Hematopoietic multipotent progenitor cell treated with erythropoietin and hydrocortisone succinate and interleukin-3 and kit ligand, for 6 days (in vitro differentiated cells): Measurements from ENCODE around the gene SAMD14.
A peak's percentile ranks its signal among the peaks of the same experiment; 100 is the strongest.

Experiments
- DNase-seq: peaks from one replicate; pipeline ENCODE4 v3.0.0-alpha.2; 2015

Gene SAMD14

GRCh38 chr17:50094753-50095619 lies 35.0 kb downstream of the SAMD14 start, which contains the start of gene PDK2:
TSS of gene PDK2 (plus strand) at chr17:50095351. CDS start at chr17:50095436, 85 bp downstream.
- peak; percentile 95 for DNase-seq

- DNase-seq, result peak; percentile 92
Measured at GRCh38 chr17:50094243-50094752, 35.7 kb downstream of the SAMD14 start.

GRCh38 chr17:50093807-50094206 lies 36.2 kb downstream of the SAMD14 start:
- no peak for DNase-seq

GRCh38 chr17:50093246-50093645 lies 36.7 kb downstream of the SAMD14 start:
- DNase-seq, result no peak

GRCh38 chr17:50091918-50092285 lies 38.1 kb downstream of the SAMD14 start:
- no peak for DNase-seq

- DNase-seq, result no peak
Measured at GRCh38 chr17:50090971-50091917, 38.7 kb downstream of the SAMD14 start.

- DNase-seq, result no peak
Measured at GRCh38 chr17:50090071-50090470, 39.9 kb downstream of the SAMD14 start.

- no peak for DNase-seq
Measured at GRCh38 chr17:50088952-50089825, 40.8 kb downstream of the SAMD14 start.

GRCh38 chr17:50087912-50088405 lies 42.0 kb downstream of the SAMD14 start:
- DNase-seq, result no peak

GRCh38 chr17:50087246-50087911 lies 42.6 kb downstream of the SAMD14 start:
- peak; percentile 77 for DNase-seq

- DNase-seq, result no peak
Measured at GRCh38 chr17:50081757-50082156, 48.2 kb downstream of the SAMD14 start.

GRCh38 chr17:50080827-50081226 lies 49.1 kb downstream of the SAMD14 start:
- DNase-seq, result no peak

- no peak for DNase-seq
Measured at GRCh38 chr17:50080096-50080480, 49.9 kb downstream of the SAMD14 start.

GRCh38 chr17:50079334-50080095 lies 50.4 kb downstream of the SAMD14 start:
- peak; percentile 67 for DNase-seq

- no peak for DNase-seq
Measured at GRCh38 chr17:50078430-50078829, 51.5 kb downstream of the SAMD14 start.

GRCh38 chr17:50076591-50077235 lies 53.2 kb downstream of the SAMD14 start:
- no peak for DNase-seq

GRCh38 chr17:50076221-50076590 lies 53.8 kb downstream of the SAMD14 start:
- no peak for DNase-seq

- no peak for DNase-seq
Measured at GRCh38 chr17:50075446-50076032, 54.4 kb downstream of the SAMD14 start.

- DNase-seq, result no peak
Measured at GRCh38 chr17:50074227-50074626, 55.7 kb downstream of the SAMD14 start.

GRCh38 chr17:50072925-50073324 lies 57.0 kb downstream of the SAMD14 start:
- no peak for DNase-seq
